K562 (cell line): ENCODE measurements around the gene GDPD2. TPM values are rescaled to one million over a fixed set of nuclear protein-coding genes. Genes with fewer than 3 reads are reported as not detected.

ENCODE experiments used
- ATAC-seq: fragments of 200-7000 bp; cut with Tn5 transposase; 3 replicates; pipeline ENCODE4 v1.9.1; 2020; ENCODE audit warnings: moderate library complexity
- BruUV-seq: library from RNA; stranded (reverse); fragments of 400-500 nt; replicated peaks from 2 replicates; lab custom pipeline; 2021; lab: Mats Ljungman, UMichigan
- CTCF ChIA-PET: fragments of 300-600 bp; formaldehyde crosslinking; extraction: SDS; loops from one replicate; lab custom pipeline; 2021; ENCODE audit warnings: low intra/inter-chr PET ratio; lab: Yijun Ruan, JAX
- POLR2A ChIA-PET: fragments of 300-600, 350-650 bp; sonication (Branson Sonifier 250); formaldehyde crosslinking; extraction: SDS; loops from one replicate; lab custom pipeline; 2021; ENCODE audit warnings: antibody characterized with exemption, inconsistent platforms; lab: Yijun Ruan, JAX
- DNase-seq, 4 experiments: peaks; one replicate each; pipeline versions ENCODE4 v3.0.0 to v3.0.0-alpha.2; 2011 to 2018; ENCODE audit warnings: low spot score in 3 of 4, mixed read lengths in 3 of 4; ENCODE audit errors: extremely low read depth in 1 of 4
- FAIRE-seq: peaks from 2 replicates; lab custom pipeline; 2011; peaks lifted over from hg19 to GRCh38; lab: Jason Lieb, UNC
- H2AFZ ChIP-seq: 2 replicates; pipeline ENCODE4 v1.6.0; 2011; ENCODE audit warnings: low read depth, low read length, control low read depth, inconsistent platforms
- H3K27ac ChIP-seq: fragments of 200-600 bp; 3 replicates; pipeline ENCODE4 v1.8.0; 2011; ENCODE audit warnings: low read depth, mild to moderate bottlenecking, control low read depth, inconsistent platforms, low read length, moderate library complexity, mixed read lengths; ENCODE audit errors: extremely low read depth
- H3K27me3 ChIP-seq, 2 experiments: fragments of 300-600 bp in 1 of 2; 2 replicates in 1 of 2; 3 replicates in 1 of 2; pipeline versions ENCODE4 v1.6.0 to v1.8.0; 2011; ENCODE audit warnings: inconsistent platforms in 2 of 2, low read length in 2 of 2, mild to moderate bottlenecking in 1 of 2, mixed read lengths in 1 of 2, moderate library complexity in 1 of 2; ENCODE audit not compliant: control insufficient read depth in 2 of 2, insufficient read depth in 2 of 2
- H3K36me3 ChIP-seq: fragments of 300-600 bp; 3 replicates; pipeline ENCODE4 v1.8.0; 2011; ENCODE audit warnings: mild to moderate bottlenecking, low read length, inconsistent platforms; ENCODE audit not compliant: control insufficient read depth, insufficient read depth
- H3K4me1 ChIP-seq, 2 experiments: fragments of 200-600 bp in 1 of 2; replicated peaks in 1 of 2; 2 replicates in 1 of 2; 3 replicates in 1 of 2; pipeline versions ENCODE4 v1.5.1 to v1.8.0; 2011; ENCODE audit warnings: inconsistent platforms in 2 of 2, low read length in 2 of 2, mild to moderate bottlenecking in 1 of 2, mixed read lengths in 1 of 2, moderate library complexity in 1 of 2; ENCODE audit not compliant: control insufficient read depth in 2 of 2, insufficient read depth in 2 of 2
- H3K4me2 ChIP-seq: 2 replicates; pipeline ENCODE4 v1.6.1; 2011; ENCODE audit warnings: low read length, control low read depth, inconsistent platforms, mixed read lengths; ENCODE audit not compliant: insufficient read depth
- H3K4me3 ChIP-seq: fragments of 200-600 bp; sonication (generic), shearing (Covaris generic); 2 replicates; pipeline ENCODE4 v1.5.1; 2016; ENCODE audit warnings: control low read depth, inconsistent platforms
- H3K79me2 ChIP-seq: fragments of 200-600 bp; 3 replicates; pipeline ENCODE4 v1.8.0; 2011; ENCODE audit warnings: low read length, inconsistent platforms; ENCODE audit not compliant: control insufficient read depth, insufficient read depth
- H3K9ac ChIP-seq, 2 experiments: 2 replicates each; pipeline versions ENCODE4 v1.6.0 to v1.6.1; 2011; ENCODE audit warnings: low read depth in 2 of 2, low read length in 2 of 2, control low read depth in 1 of 2, inconsistent platforms in 1 of 2, mild to moderate bottlenecking in 1 of 2, mixed read lengths in 1 of 2; ENCODE audit not compliant: insufficient read depth in 1 of 2
- H3K9me1 ChIP-seq: one replicate; pipeline ENCODE4 v1.6.0; 2011; ENCODE audit warnings: inconsistent platforms, mild to moderate bottlenecking, low read length, moderate library complexity; ENCODE audit not compliant: control insufficient read depth, insufficient read depth
- H3K9me3 ChIP-seq: replicated peaks from 2 replicates; pipeline ENCODE4 v1.5.1; 2011; ENCODE audit warnings: low read depth, low read length, inconsistent platforms; ENCODE audit not compliant: control insufficient read depth, insufficient read depth
- H4K20me1 ChIP-seq: replicated peaks from 2 replicates; pipeline ENCODE4 v1.6.1; 2011; ENCODE audit warnings: low read length, inconsistent platforms, mixed read lengths; ENCODE audit not compliant: control insufficient read depth, insufficient read depth
- CUX1 ChIP-seq: fragments of 200-800 bp; sonication (Bioruptor generic); IDR thresholded peaks from 2 replicates; pipeline ENCODE4 v1.6.1; 2016; ENCODE audit warnings: missing genetic modification characterization, missing compliant biosample characterization
- KHSRP ChIP-seq: fragments of 450-650 bp; IDR thresholded peaks from 2 replicates; pipeline ENCODE4 v1.6.1; 2017
- RBM17 ChIP-seq: fragments of 200-400 bp; formaldehyde crosslinking; IDR thresholded peaks from 2 replicates; pipeline ENCODE4 v1.6.1; 2017; ENCODE audit warnings: low read depth, mild to moderate bottlenecking, low read length, borderline replicate concordance
- RFX1 ChIP-seq: fragments of 450-650 bp; IDR thresholded peaks from 2 replicates; pipeline ENCODE4 v1.6.1; 2016; ENCODE audit warnings: mild to moderate bottlenecking, moderate library complexity
- U2AF1 ChIP-seq: fragments of 200-400 bp; formaldehyde crosslinking; optimal IDR thresholded peaks from 2 replicates; pipeline ENCODE3; 2017; ENCODE audit warnings: mild to moderate bottlenecking, low read depth, low read length, moderate library complexity
- ZNF589 ChIP-seq: fragments of 200-800 bp; sonication (Bioruptor generic); IDR thresholded peaks from 2 replicates; pipeline ENCODE4 v1.6.1; 2016; ENCODE audit warnings: low read depth, missing genetic modification characterization, missing compliant biosample characterization
- WGBS: fragments of 100-300 bp; shearing (Covaris generic); methylation state at CpG from one replicate; pipeline ENCODE4 v1.1.6; 2016; ENCODE audit warnings: low coverage, mixed read lengths; ENCODE audit not compliant: insufficient coverage; ENCODE audit errors: missing lambda C conversion rate; 5-methylcytosine and 5-hydroxymethylcytosine counted together
- in situ Hi-C: fragments of 300-500 bp; cut with MboI; formaldehyde crosslinking; loops from 4 replicates; pipeline ENCODE4 v1.15.0; 2018; ENCODE audit warnings: inconsistent platforms, mixed read lengths
- intact Hi-C: fragments of 100-400 bp; cut with micrococcal nuclease; formaldehyde crosslinking; loops from 2 replicates; pipeline ENCODE4 v1.14.2; 2022
- polyA plus RNA-seq, 8 experiments: library from polyadenylated mRNA; depleted of rRNA in 4 of 8; stranded (reverse) in 5 of 8; unstranded in 3 of 8; fragments of >200 nt; fragmentation: Nextera tagmentation in 2 of 8; fragmentation: Illumina TruSeq in 1 of 8; extraction: Ambion mirVana in 2 of 8; extraction: Trizol in 1 of 8; gene quantifications; 2 replicates each; pipeline versions ENCODE4 v1.2.1 to v1.2.3, GENCODE V29; 2011 to 2014; ENCODE audit warnings: inconsistent platforms in 1 of 8, missing spikeins in 1 of 8
- total RNA-seq, 7 experiments: library from RNA; depleted of rRNA in 6 of 7; stranded (reverse); fragments of >200 nt in 6 of 7; fragmentation: Illumina TruSeq in 2 of 7; extraction: Trizol in 2 of 7; gene quantifications; 2 replicates each; pipeline versions ENCODE4 v1.2.1 to v1.2.3, GENCODE V29; 2011 to 2021; ENCODE audit warnings: low replicate concordance in 1 of 7

The GDPD2 gene
- total and polyA plus RNA-seq, 9 of the 15 experiments (the other 6 are each of a cell fraction or from before 2014, with no cell fraction given) = not detected

DNA sequence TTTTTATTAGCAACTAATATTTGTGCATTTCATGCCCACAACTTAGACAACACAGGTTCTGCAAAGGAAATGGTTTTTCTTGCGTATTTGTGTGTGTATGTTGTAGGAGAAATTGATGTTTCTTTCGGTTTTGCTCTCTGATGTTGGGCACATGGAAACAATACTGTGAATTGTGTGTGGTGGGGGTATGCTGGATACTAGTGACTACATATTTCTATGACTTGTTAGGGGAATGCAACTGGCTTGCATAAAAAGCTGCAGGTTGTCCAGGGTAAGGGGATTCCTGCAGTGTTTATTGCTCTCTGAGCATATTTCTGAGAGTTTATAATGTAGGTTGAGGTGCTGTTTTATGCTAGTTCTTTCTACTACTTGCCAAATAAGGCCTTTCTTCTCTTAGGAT, 33.1 kb downstream of the GDPD2 start:
- WGBS = 17% methylated on average over 2 of the region's 2 CpGs
- Histone ChIP-seq H4K20me1 (0 out of 2 replicates have a peak, but pooled peaks cover 9% of the 10 kb centered on the region), H2AFZ (0 out of 2 replicates have a peak overlapping the region, but pooled peaks have one; percentile 66), H3K36me3 (no peaks in the 10 kb centered on the region), H3K9me1 (no peaks in the 10 kb centered on the region), H3K27me3 (peaks cover 0 to 9% of the 10 kb centered on the region in 2 experiments; a peak in 1 of 5 replicates), H3K9me3 (no peaks in the 10 kb centered on the region), H3K4me1 (peaks cover 0 to 23% of the 10 kb centered on the region in 2 experiments; a peak in 4 of 5 replicates)
- in situ Hi-C loops = loop anchor here (10.0 kb wide), 1 partner anchor 209 kb away; no protein-coding TSS in a partner anchor
- ATAC-seq = no peak
- CTCF ChIA-PET = no interaction called here
- TF ChIP-seq KHSRP (no peak), ZNF589 (CRISPR knock-in tag) (no peak), RFX1 (no peak), CUX1 (CRISPR knock-in tag) (no peak), RBM17 (no peak), U2AF1 (no peak)
- TF ChIP-seq, all 486 proteins: peak for 0
- intact Hi-C loops = loop anchor here (10.0 kb wide), 1 partner anchor 509 kb away; no protein-coding TSS in a partner anchor
- peak overlapping the region; percentile 70; the same call in 1 of the 2 replicates for H3K4me2 ChIP-seq
- H3K27ac ChIP-seq = no peak overlapping the region
- DNase-seq = no peak
- H3K9ac ChIP-seq = no peak overlapping the region; a peak in 1 of 4 replicates
- H3K79me2 ChIP-seq = peaks cover 3% of the 10 kb centered on the region; the same call in 2 of the 3 replicates
- BruUV-seq = no TSS peak
- no peak overlapping the region for H3K4me3 ChIP-seq
- POLR2A ChIA-PET = interaction anchor here (1.1 kb wide), 1 partner anchor 17 kb away, joined by 3 read pairs; no protein-coding TSS in a partner anchor
- peak; percentile 29 for FAIRE-seq
